ENCODE results near the gene ARMC3.
A peak's percentile ranks its signal among the peaks of the same experiment; 100 is the strongest.
"Not testable (repeated sequence)": the region's sequence is repeated elsewhere in the genome, so short reads cannot be mapped to it uniquely, and the experiment has no call there.

ARMC3 gene

GRCh38 chr10:23051855-23052331 is 124.0 kb downstream of the ARMC3 start:
- DNase-seq (ENCODE audit: low read depth) = no peak

DNA sequence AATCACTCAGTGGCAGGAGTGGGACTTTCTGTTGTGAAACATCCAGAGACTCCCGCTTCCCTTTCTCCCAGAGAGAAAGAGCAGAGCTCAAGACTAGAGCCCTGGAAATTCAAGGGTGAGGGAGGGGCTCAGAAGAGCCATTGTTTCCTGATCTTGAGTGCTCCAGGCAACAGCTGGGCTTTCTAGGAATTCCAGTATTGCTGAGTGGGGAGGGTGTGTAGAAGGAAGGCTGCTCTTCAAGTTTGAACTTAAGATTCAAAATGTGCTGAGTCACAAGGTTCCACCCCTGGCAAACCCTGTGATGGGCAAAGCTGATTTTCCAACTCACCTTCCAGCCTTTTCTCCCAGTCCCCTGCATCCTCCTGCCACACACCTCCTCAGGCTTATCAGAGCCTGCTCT is 125.2 kb downstream of the ARMC3 start:
- DNase-seq (ENCODE audit: low read depth) = no peak

DNA sequence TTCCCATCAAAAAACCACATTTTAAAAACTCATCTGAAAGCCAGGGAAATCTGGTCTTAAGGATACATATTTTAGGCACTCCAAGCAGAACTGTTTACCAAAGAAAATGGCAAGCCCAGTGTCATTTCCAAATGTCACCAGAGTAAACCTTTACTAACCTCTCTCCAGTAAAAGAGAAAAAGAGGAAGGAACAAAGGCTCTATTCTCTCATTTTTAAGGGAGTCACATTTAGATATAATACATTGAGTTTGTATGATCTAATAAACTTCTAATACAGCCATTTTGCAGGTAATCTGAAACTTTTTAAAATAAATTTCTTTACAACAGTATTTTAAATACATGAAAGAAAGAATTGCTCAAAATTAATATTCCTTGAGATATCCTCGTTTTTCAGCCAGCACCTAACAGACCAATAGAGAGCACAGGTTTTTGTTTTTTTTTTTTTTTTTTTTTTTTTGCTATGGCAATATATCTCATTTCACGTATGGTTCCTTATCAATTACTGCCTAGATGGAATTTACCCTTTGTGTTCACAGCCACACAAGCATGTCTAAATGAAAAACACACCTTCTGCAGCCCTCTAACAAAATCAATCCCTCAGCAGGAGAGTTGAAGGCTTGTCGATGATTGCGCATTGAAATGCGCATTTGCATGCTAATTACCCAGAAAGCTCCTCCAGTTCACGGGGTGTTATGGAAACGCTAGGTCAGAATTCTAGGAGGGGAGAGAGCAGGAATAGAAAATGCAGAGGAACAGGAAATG is 127.8 kb downstream of the ARMC3 start:
- DNase-seq (ENCODE audit: low read depth) = no peak

DNA sequence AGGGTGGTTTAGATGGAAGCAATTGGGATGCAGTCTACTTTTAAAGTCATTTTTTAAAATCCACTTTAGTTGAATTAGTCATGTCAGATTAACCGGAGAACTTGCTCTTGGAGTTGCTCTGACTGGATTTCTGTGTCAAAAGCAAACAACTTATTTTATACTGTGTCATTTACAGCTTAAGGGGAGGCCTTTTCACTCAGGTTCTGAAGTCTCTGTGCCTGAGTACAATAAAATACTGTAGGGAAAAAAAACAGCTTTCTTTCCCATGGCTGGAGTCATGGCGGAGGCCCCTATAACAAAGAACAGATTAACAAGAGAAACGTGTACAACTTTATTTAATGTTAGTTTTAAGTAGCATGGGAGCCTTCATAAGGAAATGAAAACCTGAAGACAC is 128.3 kb downstream of the ARMC3 start:
- no peak for DNase-seq (ENCODE audit: low read depth)

DNA sequence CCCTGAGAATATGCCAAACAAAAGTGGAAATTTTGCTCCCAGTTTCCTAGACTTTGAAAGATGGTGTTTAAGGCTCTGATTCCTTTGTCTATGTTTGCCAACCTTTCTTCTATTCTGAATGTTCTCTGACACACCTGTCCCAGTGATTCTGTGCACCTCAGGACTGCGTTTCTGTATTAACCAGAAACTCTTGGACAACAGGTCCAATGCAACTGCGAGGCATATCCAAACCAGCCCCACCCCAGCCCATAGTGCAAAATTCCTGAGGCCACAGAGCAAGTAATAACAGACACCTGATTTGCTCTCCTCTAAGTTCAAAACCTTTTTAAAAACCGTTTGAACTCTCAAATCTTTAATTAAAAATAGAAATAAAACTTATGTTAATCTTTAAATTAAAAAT is 130.5 kb downstream of the ARMC3 start:
- no peak for DNase-seq (ENCODE audit: low read depth)

DNA sequence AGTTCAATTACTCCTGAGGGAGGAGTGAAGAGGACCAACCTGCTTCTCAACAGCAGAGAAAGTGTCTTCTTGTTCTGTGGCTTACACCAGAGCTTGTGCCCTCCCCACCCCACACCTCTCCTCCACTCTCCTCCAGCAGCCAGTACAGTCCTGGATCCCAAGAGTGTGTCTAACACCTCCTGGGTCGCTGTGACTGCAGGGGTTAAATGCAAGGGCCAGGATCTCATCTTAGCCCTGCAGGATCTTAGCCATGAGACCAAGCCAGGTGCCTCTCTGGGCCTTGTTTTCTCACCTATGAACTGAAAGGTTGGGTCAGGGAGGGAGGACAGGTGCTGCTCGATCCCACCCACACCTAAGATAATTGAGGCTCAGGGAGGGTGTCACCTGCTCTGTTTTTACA is 133.1 kb downstream of the ARMC3 start:
- no peak for DNase-seq (ENCODE audit: low read depth)

- no peak for DNase-seq (ENCODE audit: low read depth)
Measured at GRCh38 chr10:23063045-23063972, 135.5 kb downstream of the ARMC3 start.

DNA sequence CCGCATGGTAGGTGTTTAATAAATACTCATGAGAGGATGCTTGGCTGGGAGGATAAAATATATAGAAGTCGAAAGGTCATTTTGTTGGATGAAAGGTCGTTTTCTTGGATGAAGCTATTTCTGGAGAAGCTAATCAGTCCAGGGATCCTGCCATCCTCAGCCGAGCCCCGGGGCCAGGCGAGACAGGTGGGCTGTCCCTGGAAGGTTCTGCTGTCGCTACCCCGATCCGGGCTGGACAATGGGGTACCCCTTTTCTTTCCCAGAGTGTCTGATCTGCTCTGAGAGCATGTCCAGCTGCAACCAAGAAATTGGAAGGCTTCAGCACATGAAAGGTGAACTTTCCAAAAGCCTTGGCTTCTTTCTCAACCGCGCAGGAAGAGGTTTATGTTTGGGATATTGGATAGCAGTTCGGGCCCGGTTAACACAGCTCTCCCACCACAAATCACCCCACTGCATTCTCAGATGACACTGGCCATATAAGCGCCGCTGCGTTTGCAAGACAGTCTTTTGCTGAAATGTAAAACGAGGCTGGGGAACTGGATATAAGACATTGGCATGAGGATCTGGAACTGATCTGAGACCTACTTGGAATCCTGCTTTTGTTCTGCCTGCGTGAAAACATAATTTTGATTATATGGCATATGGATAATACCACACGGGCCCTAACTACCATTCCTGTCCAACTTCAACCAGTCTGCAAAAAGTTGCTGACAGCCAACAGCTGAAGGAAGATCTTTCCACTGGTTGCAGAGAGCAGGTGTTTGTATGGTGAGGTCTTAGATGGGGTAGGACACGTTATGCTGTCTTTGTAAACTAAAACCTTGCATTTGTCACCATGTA is 136.3 kb downstream of the ARMC3 start:
- DNase-seq (ENCODE audit: low read depth) = no peak

GRCh38 chr10:23064813-23065114 is 136.9 kb downstream of the ARMC3 start:
- not testable (repeated sequence) for DNase-seq (ENCODE audit: low read depth)

DNA sequence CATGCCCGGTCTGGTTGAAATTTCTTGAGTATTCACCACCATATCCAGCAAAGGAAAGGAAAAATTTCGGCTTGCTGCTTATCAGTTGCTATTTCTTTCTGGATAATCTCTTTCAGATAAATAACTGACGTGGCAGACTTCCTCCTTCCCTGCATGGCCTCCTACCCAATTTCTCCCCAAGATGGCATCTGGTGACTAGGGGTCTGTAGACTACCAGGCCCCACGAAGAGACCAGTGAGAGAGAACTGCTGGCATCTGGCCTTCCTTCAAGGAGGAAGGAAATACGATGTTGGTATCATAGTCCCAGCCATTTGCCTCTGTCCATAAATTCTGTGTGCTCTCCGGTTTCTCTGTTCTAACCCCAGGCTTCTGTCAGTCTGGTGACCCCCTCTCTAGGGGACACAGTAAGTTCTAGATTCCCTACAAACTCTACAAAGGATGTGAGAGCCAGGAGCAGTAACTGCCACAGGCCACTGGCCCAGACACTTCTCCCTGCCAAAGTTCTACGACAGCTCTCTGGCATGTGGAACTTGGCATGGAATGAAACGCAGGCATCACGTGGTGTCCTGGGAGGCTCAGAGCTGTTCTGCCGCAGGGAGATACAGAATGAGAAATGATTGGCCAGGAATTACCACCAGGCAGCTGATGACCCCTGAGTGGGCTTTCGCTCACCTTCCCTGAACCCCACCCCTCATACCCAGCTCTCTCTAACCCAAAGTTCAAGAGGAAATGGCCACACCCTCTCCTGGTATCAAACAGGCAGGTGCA is 137.5 kb downstream of the ARMC3 start:
- DNase-seq (ENCODE audit: low read depth) = no peak

DNA sequence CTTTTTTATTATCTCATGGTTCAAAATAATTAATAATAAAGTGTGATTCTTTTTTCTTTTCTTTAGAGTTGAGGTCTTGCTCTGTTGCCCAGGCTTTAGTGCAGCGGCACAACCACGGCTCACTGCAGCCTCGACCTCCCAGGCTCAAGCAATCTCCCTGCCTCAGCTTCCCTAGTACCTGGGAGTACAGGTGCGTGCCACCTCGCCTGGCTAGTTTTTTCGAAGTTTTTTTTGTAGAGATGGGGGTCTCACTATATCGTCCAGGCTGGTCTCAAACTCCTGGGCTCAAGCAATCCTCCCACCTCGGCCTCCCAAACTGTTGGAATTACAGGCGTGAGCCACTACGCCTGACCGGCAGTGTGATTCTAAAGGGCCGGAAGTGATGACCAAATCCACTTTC is 139.5 kb downstream of the ARMC3 start:
- no peak for DNase-seq (ENCODE audit: low read depth)

DNA sequence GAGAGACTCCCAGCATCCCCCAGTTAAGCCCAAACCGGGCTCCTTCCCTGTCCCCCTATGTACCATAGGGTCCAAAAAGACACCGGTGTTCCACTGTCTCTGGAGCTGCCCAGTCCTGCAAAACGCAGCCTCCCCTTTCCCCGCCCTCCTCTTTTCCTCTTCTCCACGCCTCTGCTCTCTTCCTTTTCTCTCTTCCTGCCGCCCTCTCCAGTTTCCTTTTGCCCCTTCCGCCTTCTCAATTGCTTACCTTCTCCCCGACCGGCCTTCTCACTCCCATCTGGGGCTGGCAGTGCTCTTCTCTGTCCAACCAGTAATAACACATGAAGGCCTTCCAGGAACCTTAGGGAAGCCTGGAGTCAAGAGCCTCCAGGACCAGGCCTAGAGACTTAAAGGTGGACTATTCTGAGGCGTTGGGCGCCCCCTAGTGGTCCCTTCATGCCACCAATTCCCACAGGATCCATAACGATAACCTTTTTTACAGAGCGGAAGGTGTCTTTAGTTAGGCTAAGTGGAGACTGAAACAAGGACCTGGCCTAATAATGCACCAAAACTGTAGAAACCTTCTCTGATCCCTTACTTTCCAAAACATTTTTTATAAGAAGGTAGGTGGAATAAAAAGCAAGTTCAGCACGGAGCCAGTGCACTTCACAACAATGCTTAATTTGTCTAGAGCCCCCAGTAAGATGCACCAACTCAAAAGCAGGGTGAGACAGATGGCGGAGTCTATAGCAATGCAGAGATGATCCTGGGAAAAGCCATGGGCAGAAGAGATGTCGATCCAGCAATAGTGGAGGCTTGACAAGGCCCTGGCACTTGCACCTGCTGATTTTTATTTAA is 140.3 kb downstream of the ARMC3 start:
- DNase-seq (ENCODE audit: low read depth) = peak; percentile 9

- no peak for DNase-seq (ENCODE audit: low read depth)
Measured at GRCh38 chr10:23069019-23069815, 141.4 kb downstream of the ARMC3 start.

GRCh38 chr10:23070092-23070912 is 142.4 kb downstream of the ARMC3 start:
- DNase-seq (ENCODE audit: low read depth) = not testable (repeated sequence)

GRCh38 chr10:23070913-23071218 is 143.0 kb downstream of the ARMC3 start:
- no peak for DNase-seq (ENCODE audit: low read depth)

GRCh38 chr10:23072593-23072992 is 144.7 kb downstream of the ARMC3 start:
- not testable (repeated sequence) for DNase-seq (ENCODE audit: low read depth)

DNA sequence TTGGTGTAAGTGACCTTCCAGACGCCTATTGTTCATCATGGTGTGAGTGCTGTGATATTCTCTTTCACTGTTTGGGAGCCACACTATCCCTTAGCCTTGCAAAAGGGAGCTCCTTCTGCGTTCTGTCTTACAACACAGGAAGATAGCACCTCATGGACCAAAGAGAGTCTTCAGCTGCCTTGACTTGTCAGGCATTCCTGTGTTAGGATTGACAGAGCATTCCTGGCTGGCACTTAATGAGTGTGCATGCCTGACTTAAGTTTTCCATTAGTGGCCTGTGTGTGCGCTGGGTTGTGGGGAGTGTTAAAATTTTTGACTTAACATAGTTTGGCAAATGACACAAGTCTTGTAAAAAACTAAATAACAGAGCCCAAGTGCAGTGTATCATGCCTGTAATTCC is 145.7 kb downstream of the ARMC3 start:
- no peak for DNase-seq (ENCODE audit: low read depth)

DNA sequence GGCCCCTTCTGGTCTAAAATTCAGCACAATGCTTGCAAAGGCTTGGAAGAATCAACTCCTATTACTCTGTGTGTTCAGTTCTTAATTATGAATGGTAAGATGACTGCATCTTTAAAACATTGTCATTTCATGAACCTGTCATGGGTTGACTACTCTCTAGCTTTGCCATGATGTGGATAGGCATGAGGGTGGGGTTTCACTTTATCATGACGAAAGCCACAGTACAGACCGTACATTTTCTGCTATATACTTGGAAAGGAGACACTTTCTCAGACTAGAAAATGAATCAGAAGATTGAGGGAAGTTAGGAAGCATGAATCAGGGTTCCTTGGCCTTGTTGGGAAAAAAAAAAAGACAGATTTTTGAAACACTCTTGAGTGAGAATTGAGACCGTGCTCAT is 147.8 kb downstream of the ARMC3 start:
- no peak for DNase-seq (ENCODE audit: low read depth)

DNA sequence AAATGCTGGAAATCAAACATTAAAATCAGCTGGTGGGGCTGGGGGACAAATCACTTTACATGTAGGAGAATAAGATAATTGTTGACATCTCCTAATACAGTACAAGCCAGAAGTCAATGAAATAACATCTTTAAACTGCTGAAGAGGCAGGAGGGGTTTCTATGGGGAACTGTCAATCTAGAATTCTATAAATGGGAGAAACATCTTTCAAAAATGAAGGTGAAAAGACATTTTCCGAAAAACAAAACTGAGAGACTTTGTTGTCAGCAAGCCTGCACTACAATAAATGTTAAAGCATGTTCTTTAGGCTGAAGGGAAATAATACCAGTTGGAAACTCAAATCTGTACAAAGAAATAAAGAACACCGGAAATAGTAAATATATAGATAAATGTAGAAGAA is 150.3 kb downstream of the ARMC3 start:
- DNase-seq (ENCODE audit: low read depth) = no peak
